ENCODE results near the gene LRP1.

Gene LRP1

DNA sequence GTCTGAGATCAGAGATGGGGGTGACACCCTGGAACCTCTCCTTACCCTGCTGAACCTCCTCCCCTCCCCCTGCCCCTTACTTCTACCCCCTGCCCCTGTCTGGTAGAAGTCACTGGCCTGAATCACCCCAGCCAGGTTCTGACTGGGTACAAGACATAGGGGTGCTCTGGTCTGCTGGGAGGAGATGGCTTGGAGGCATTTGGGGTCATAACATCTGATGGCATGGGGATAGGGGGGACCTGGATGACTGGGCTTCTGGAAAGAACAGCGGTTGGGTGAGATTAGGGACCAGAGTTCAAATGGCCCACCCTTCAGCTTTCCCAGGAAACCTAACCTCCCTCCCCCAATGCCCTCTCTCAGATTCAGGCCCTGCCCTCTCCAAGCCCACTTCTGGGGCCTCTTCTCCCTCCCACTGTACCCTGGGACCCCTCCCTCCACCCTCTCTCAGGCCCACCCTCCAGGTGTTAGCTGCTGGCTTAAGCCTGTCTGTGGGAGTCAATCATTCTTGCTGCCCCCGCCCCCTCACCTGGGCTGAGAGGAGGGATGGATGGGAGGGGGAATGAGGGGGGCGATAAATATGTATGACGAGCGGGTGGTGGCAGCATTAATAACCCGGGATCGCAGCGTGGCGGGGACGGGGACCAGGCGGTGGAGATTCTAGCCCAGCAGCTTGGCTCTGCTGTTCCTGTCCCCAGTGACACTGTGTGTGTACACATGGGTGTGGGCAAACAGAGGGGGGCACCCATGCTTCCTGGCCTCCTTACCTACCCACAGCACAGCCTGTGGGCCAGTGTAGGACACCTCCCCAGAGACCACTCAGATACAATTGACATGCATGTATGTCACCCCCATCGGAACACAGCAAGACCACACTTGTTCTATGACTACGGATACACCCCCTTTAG, 94.3 kb downstream of the LRP1 start:
- peaks cover 20% of the 10 kb centered on the region for H3K4me1 ChIP-seq (ENCODE audit: low read length)

DNA sequence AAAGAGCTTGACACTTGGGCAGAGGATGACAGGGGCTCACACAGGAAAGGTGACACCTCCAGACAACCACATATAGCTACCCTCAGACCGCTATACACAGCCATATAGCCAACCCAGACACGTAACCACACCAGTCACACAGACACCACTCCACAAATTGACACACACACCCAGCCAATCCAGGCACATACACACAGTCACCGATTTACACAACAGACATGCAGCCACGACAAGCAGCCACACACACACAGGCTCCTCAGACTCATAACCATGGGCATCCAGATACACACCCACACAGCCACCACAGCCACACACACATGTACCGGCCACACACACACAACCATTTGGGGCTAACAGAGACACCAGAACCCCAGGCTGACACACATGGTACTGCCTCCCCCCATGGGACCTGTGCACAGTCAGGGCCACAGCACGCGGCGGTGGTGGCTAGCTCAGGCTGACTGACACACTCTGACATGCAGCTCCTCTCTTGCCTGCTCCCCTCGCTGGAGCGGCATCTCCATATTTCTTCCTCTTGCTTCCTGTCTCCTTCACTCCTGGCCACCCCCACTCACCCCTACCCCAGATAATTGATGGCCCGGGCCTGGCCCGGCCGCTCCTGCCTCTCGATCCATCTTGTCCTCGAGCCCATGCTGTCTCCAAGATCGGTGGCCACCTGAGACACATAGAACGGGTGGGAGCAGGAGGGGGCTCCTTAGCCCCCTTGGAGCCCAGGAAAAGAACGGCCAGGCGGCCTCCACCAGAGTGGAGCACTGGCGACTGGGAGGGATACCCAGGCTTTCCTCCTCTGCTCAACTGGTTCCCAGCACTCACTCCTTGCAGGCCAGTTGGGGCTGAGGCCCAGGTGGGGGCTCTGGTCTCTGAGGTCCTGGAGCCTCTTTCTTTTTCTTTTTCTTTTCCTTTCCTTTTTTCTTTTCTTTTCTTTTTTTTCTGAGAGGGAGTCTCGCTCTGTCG, 95.2 kb downstream of the LRP1 start:
- H3K79me2 ChIP-seq (ENCODE audit: low read length): no peaks in the 10 kb centered on the region
- peaks cover 13% of the 10 kb centered on the region for H3K4me1 ChIP-seq (ENCODE audit: low read length)
- no peak overlapping the region for H2AFZ ChIP-seq (ENCODE audit: low read depth, low read length)
- TF ChIP-seq EZH2phosphoT487 (IDR thresholded peaks at IDR 0.05; ENCODE audit: low read depth) (no peak), CTCF (IDR thresholded peaks at IDR 0.05; ENCODE audit: low read depth, low read length) (no peak)
- no peak overlapping the region for H3K4me3 ChIP-seq (ENCODE audit: low read length)
- H3K36me3 ChIP-seq (replicated peaks; ENCODE audit: low read depth, low read length): no peaks in the 10 kb centered on the region
- H3K27ac ChIP-seq (ENCODE audit: low read length): no peak overlapping the region
- no peaks in the 10 kb centered on the region for H3K9me3 ChIP-seq (ENCODE audit: insufficient read depth, low read length)
- no peak overlapping the region for H3K4me2 ChIP-seq (ENCODE audit: low read length)
- H3K27me3 ChIP-seq (ENCODE audit: low read depth, low read length): peaks cover 36% of the 10 kb centered on the region
- no peaks in the 10 kb centered on the region for H4K20me1 ChIP-seq (ENCODE audit: insufficient read depth, low read length)
- H3K9ac ChIP-seq (ENCODE audit: low read length): no peak overlapping the region

More for the DNA sequence above, 94.3 kb downstream of the LRP1 start:
- Histone ChIP-seq H2AFZ (ENCODE audit: low read depth, low read length) (no peak overlapping the region), H3K79me2 (ENCODE audit: low read length) (no peaks in the 10 kb centered on the region), H3K4me2 (ENCODE audit: low read length) (no peak overlapping the region), H3K27ac (ENCODE audit: low read length) (no peak overlapping the region), H3K4me3 (ENCODE audit: low read length) (no peak overlapping the region), H3K27me3 (ENCODE audit: low read depth, low read length) (peaks cover 45% of the 10 kb centered on the region), H4K20me1 (ENCODE audit: insufficient read depth, low read length) (no peaks in the 10 kb centered on the region), H3K9me3 (ENCODE audit: insufficient read depth, low read length) (no peaks in the 10 kb centered on the region), H3K36me3 (replicated peaks; ENCODE audit: low read depth, low read length) (no peaks in the 10 kb centered on the region), H3K9ac (ENCODE audit: low read length) (no peak overlapping the region)
- TF ChIP-seq CTCF (IDR thresholded peaks at IDR 0.05; ENCODE audit: low read depth, low read length): no peak
- TF ChIP-seq EZH2phosphoT487 (IDR thresholded peaks at IDR 0.05; ENCODE audit: low read depth): no peak

DNA sequence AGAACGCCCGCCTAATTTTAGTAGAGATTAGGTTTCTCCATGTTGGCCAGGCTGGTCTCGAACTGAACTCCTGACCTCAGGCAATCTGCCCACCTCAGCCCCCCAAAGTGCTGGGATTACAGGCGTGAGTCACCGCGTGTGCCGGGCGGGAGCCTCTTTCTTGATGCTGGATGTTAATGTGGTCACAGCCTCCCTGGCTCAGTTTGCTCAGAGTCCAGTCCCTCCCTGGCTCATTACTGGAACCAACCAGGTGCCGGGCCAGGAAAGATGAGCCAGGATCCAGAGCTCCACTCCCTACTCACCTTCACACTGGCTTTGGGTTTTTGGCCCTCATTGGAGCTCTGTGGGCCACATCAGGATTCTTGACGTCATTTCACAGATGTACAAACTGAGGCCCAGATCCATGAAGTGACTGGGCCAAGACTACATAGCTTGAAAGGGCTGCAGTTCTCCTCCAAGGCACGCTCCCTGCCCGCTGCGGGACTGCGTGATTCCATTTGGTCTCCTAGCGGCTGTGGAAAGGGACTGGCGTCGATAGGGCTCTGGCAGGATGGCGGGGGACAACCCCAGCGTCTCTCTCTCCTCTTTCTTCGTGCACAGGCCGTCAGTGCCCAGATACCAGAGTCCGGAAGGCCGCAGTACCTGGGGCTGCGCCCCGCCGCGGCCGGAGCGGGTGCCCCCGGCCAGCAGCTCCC, 96.1 kb downstream of the LRP1 start:
- H3K27me3 ChIP-seq (ENCODE audit: low read depth, low read length): peaks cover 26% of the 10 kb centered on the region
- H3K27ac ChIP-seq (ENCODE audit: low read length): no peak overlapping the region
- H3K9ac ChIP-seq (ENCODE audit: low read length): no peak overlapping the region
- no peak overlapping the region for H3K4me3 ChIP-seq (ENCODE audit: low read length)
- no peaks in the 10 kb centered on the region for H3K36me3 ChIP-seq (replicated peaks; ENCODE audit: low read depth, low read length)
- TF ChIP-seq EZH2phosphoT487 (IDR thresholded peaks at IDR 0.05; ENCODE audit: low read depth) (no peak), CTCF (IDR thresholded peaks at IDR 0.05; ENCODE audit: low read depth, low read length) (no peak)
- H2AFZ ChIP-seq (ENCODE audit: low read depth, low read length): no peak overlapping the region
- H3K9me3 ChIP-seq (ENCODE audit: insufficient read depth, low read length): no peaks in the 10 kb centered on the region
- H4K20me1 ChIP-seq (ENCODE audit: insufficient read depth, low read length): no peaks in the 10 kb centered on the region
- no peak overlapping the region for H3K4me2 ChIP-seq (ENCODE audit: low read length)
- peaks cover 14% of the 10 kb centered on the region for H3K4me1 ChIP-seq (ENCODE audit: low read length)
- H3K79me2 ChIP-seq (ENCODE audit: low read length): no peaks in the 10 kb centered on the region

Measured in OCI-LY3 (cell line).